Caco-2 (cell line): ENCODE data around the gene LGALS3BP. TPM values are rescaled to one million over a fixed set of nuclear protein-coding genes. Genes with fewer than 3 reads are reported as not detected.
A peak's percentile ranks its signal among the peaks of the same experiment; 100 is the strongest.

ENCODE experiments used
- BruUV-seq: library from RNA; stranded (reverse); fragments of 400-500 nt; replicated peaks from 2 replicates; lab custom pipeline; 2021; lab: Mats Ljungman, UMichigan
- CTCF ChIA-PET: fragments of 300-600 bp; sonication (Branson Sonifier 250); formaldehyde crosslinking; loops from one replicate; lab custom pipeline; 2022; ENCODE audit warnings: antibody characterized with exemption; lab: Charles Lee
- POLR2A ChIA-PET: fragments of 300-600 bp; sonication (Branson Sonifier 250); formaldehyde crosslinking; loops from one replicate; lab custom pipeline; 2022; ENCODE audit warnings: antibody characterized with exemption; lab: Charles Lee
- DNase-seq, 2 experiments: peaks; one replicate each; pipeline versions ENCODE4 v3.0.0 to v3.0.0-alpha.2; 2020 to 2022
- H3K27me3 ChIP-seq: replicated peaks from 2 replicates; pipeline ENCODE4 v1.6.0; 2011; ENCODE audit warnings: low read length; ENCODE audit not compliant: control insufficient read depth, insufficient read depth
- H3K36me3 ChIP-seq: 2 replicates; pipeline ENCODE4 v1.5.1; 2011; ENCODE audit warnings: low read length; ENCODE audit not compliant: control insufficient read depth, insufficient read depth
- H3K4me1 ChIP-seq: fragments of 250-450 bp; sonication (Bioruptor Pico); 2 replicates; pipeline ENCODE4 v1.5.1; 2020; ENCODE audit warnings: mild to moderate bottlenecking
- H3K4me3 ChIP-seq: 2 replicates; pipeline ENCODE4 v1.5.1; 2011; ENCODE audit warnings: low read depth, mild to moderate bottlenecking, control low read depth, low read length
- H3K9me3 ChIP-seq: fragments of 250-450 bp; sonication (Bioruptor Pico); 2 replicates; pipeline ENCODE4 v1.5.1; 2020; ENCODE audit warnings: mild to moderate bottlenecking, moderate library complexity
- H3K27ac Mint-ChIP-seq: one replicate; pipeline ENCODE4 v1.8.0; 2022; ENCODE audit warnings: mixed read lengths; ENCODE audit not compliant: unreplicated experiment
- H3K27me3 Mint-ChIP-seq: one replicate; pipeline ENCODE4 v1.8.0; 2022; ENCODE audit warnings: mixed read lengths; ENCODE audit not compliant: insufficient read depth, unreplicated experiment
- H3K36me3 Mint-ChIP-seq: one replicate; pipeline ENCODE4 v1.8.0; 2022; ENCODE audit warnings: mild to moderate bottlenecking, mixed read lengths; ENCODE audit not compliant: insufficient read depth, unreplicated experiment
- H3K4me1 Mint-ChIP-seq: one replicate; pipeline ENCODE4 v1.8.0; 2022; ENCODE audit warnings: low read depth, mixed read lengths; ENCODE audit not compliant: unreplicated experiment
- H3K4me3 Mint-ChIP-seq: one replicate; pipeline ENCODE4 v1.8.0; 2022; ENCODE audit warnings: mild to moderate bottlenecking, moderate library complexity, mixed read lengths; ENCODE audit not compliant: unreplicated experiment
- H3K9me3 Mint-ChIP-seq: one replicate; pipeline ENCODE4 v1.8.0; 2022; ENCODE audit warnings: mixed read lengths; ENCODE audit not compliant: unreplicated experiment
- intact Hi-C: fragments of 100-400 bp; cut with micrococcal nuclease; formaldehyde crosslinking; loops from one replicate; pipeline ENCODE4 v1.10.0; 2022; ENCODE audit not compliant: unreplicated experiment
- total RNA-seq: library from RNA; stranded (reverse); gene quantifications from 2 replicates; pipeline ENCODE4 v1.2.3, GENCODE V29; 2022
- TF ChIP-seq, protein P1 (sequence below), 2 experiments: fragments of 200-600 bp in 1 of 2; IDR thresholded peaks; 1 replicate in 1 of 2; 2 replicates in 1 of 2; pipeline versions ENCODE4 v1.5.1 to v1.8.0; 2011 to 2022; ENCODE audit warnings: antibody characterized with exemption in 1 of 2, control low read depth in 1 of 2, inconsistent platforms in 1 of 2, low read depth in 1 of 2, low read length in 1 of 2, mild to moderate bottlenecking in 1 of 2, moderate library complexity in 1 of 2; ENCODE audit not compliant: insufficient read depth in 1 of 2, severe bottlenecking in 1 of 2, unreplicated experiment in 1 of 2

The LGALS3BP gene
- total RNA-seq, 1 experiment from 2014 or later, result 65.4 TPM

DNA sequence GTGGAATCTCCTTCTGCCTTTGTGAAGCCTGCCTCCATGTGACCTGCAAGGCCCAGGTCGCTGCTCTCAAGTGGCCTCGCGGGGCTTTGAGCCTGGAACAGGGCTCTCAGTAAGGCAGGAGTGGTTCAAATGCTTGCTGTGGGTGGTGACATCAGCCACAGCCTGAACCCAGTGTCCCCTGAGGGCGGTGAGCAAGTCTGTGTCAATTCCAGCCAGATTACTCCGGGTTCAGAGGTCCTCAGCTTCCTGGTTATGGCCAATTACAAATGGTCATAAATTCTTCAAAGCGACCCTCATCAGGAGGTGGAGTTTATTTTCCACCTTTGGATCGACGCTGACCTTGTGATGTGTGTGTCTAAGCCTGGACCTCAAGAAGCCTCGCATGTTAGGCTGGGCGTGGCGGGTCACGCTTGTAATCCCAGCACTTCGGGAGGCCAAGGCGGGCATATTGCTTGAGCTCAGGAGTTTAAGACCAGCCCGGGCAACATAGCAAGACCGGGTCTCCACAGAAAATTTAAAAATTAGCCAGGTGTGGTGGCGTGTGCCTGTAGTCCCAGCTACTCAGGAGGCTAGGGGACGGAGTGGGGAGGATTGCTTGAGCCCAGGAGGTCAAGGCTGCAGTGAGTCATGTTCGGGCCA is 17.3 kb downstream of the LGALS3BP start:
- POLR2A ChIA-PET, result interaction anchor here (0.9 kb wide), 1 partner anchor 96 kb away, joined by 3 read pairs; no protein-coding TSS in a partner anchor
- no peaks in the 10 kb centered on the region for H3K36me3 Mint-ChIP-seq
- peak overlapping the region; percentile 86 for H3K27ac Mint-ChIP-seq
- peaks cover 19% of the 10 kb centered on the region for H3K4me1 Mint-ChIP-seq
- Histone ChIP-seq H3K4me3 (no peak overlapping the region), H3K4me1 (peaks cover 35% of the 10 kb centered on the region), H3K9me3 (no peaks in the 10 kb centered on the region), H3K36me3 (no peaks in the 10 kb centered on the region), H3K27me3 (no peaks in the 10 kb centered on the region)
- H3K4me3 Mint-ChIP-seq, result no peak overlapping the region
- TF ChIP-seq, protein P1, sequence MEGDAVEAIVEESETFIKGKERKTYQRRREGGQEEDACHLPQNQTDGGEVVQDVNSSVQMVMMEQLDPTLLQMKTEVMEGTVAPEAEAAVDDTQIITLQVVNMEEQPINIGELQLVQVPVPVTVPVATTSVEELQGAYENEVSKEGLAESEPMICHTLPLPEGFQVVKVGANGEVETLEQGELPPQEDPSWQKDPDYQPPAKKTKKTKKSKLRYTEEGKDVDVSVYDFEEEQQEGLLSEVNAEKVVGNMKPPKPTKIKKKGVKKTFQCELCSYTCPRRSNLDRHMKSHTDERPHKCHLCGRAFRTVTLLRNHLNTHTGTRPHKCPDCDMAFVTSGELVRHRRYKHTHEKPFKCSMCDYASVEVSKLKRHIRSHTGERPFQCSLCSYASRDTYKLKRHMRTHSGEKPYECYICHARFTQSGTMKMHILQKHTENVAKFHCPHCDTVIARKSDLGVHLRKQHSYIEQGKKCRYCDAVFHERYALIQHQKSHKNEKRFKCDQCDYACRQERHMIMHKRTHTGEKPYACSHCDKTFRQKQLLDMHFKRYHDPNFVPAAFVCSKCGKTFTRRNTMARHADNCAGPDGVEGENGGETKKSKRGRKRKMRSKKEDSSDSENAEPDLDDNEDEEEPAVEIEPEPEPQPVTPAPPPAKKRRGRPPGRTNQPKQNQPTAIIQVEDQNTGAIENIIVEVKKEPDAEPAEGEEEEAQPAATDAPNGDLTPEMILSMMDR (IDR thresholded peaks at IDR 0.05; ENCODE audit: insufficient read depth in 1 of 2, low read depth in 1 of 2, low read length in 1 of 2, severe bottlenecking in 1 of 2, unreplicated experiment in 1 of 2), result no peak
- BruUV-seq, result no TSS peak
- H3K9me3 Mint-ChIP-seq, result no peaks in the 10 kb centered on the region
- no peaks in the 10 kb centered on the region for H3K27me3 Mint-ChIP-seq
- peak; percentile 86 to 94 for DNase-seq
- intact Hi-C loops, result loop anchor here (1.0 to 5.0 kb wide), 2 partner anchors 40 to 79 kb away; no protein-coding TSS in a partner anchor
- CTCF ChIA-PET, result interaction anchor here (0.6 to 1.4 kb wide), 4 partner anchors 9 to 105 kb away, joined by 3 to 6 read pairs (median 3); no protein-coding TSS in a partner anchor

DNA sequence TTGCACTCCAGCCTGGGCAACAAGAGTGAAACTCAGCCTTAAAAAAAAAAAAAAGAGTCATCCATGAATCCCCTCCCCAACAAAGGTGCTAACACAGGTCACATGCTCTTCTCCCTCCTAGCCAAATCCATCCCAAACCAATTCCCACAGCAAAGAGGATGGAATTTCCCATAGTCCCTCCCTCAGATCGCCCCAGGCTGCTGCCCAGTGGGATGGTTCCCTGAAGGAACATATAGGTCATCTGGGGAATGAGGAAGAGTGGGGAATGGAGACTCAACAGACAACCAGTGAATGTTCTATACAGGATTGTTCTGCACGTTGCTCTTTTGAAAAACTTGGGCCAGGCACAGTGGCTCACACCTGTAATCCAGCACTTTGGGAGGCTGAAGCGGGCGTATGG is 18.2 kb downstream of the LGALS3BP start:
- Histone ChIP-seq H3K4me3 (no peak overlapping the region), H3K4me1 (peaks cover 35% of the 10 kb centered on the region), H3K9me3 (no peaks in the 10 kb centered on the region), H3K36me3 (no peaks in the 10 kb centered on the region), H3K27me3 (no peaks in the 10 kb centered on the region)
- Mint-ChIP-seq H3K36me3 (no peaks in the 10 kb centered on the region), H3K9me3 (no peaks in the 10 kb centered on the region), H3K4me3 (no peak overlapping the region), H3K27ac (peak overlapping the region; percentile 86), H3K27me3 (no peaks in the 10 kb centered on the region), H3K4me1 (peaks cover 19% of the 10 kb centered on the region)
- intact Hi-C loops, result loop anchor here (5.0 kb wide), 1 partner anchor 39 kb away; no protein-coding TSS in a partner anchor
- TF ChIP-seq, protein P1 (IDR thresholded peaks at IDR 0.05; ENCODE audit: insufficient read depth in 1 of 2, low read depth in 1 of 2, low read length in 1 of 2, severe bottlenecking in 1 of 2, unreplicated experiment in 1 of 2), result no peak
- DNase-seq, result no peak
- POLR2A ChIA-PET, result no interaction called here
- CTCF ChIA-PET, result interaction anchor here (0.6 to 0.8 kb wide), 2 partner anchors 24 to 40 kb away, joined by 3 read pairs; no protein-coding TSS in a partner anchor
- no TSS peak for BruUV-seq

DNA sequence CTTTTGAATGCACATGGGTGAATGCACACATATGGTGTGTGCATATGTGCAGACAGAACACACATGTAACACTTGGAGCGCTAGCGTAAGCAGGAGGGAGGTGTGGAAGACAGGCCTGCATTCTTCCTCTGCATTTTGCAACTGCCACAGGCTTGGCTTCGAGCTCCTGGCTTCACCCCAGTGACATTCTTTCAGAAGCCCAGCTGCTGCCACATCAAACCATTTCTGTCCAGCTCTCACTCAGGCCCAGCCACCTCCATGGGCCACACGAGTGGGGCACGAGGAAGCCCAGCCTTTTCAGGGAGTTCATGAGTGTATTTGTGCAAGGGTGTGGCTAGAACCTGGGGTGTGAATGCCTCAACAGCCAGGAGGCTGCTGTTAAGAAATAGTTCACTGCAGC is 18.8 kb downstream of the LGALS3BP start:
- no peak for DNase-seq
- intact Hi-C loops, result loop anchor here (5.0 kb wide), 1 partner anchor 39 kb away; no protein-coding TSS in a partner anchor
- POLR2A ChIA-PET, result no interaction called here

More for the DNA sequence above, 18.8 kb downstream of the LGALS3BP start:
- no peaks in the 10 kb centered on the region for H3K36me3 Mint-ChIP-seq
- no peaks in the 10 kb centered on the region for H3K9me3 Mint-ChIP-seq
- CTCF ChIA-PET, result interaction anchor here (0.6 kb wide), 1 partner anchor 39 kb away, joined by 3 read pairs; no protein-coding TSS in a partner anchor
- peaks cover 19% of the 10 kb centered on the region for H3K4me1 Mint-ChIP-seq
- TF ChIP-seq, protein P1 (IDR thresholded peaks at IDR 0.05; ENCODE audit: insufficient read depth in 1 of 2, low read depth in 1 of 2, low read length in 1 of 2, severe bottlenecking in 1 of 2, unreplicated experiment in 1 of 2), result no peak
- no peak overlapping the region for H3K4me3 Mint-ChIP-seq
- peaks cover 35% of the 10 kb centered on the region for H3K4me1 ChIP-seq
- H3K9me3 ChIP-seq, result no peaks in the 10 kb centered on the region
- no TSS peak for BruUV-seq
- no peaks in the 10 kb centered on the region for H3K27me3 ChIP-seq
- peak overlapping the region; percentile 86 for H3K27ac Mint-ChIP-seq
- no peaks in the 10 kb centered on the region for H3K27me3 Mint-ChIP-seq
- H3K4me3 ChIP-seq, result no peak overlapping the region
- H3K36me3 ChIP-seq, result no peaks in the 10 kb centered on the region
